Cardiac septum (tissue), 1 donor: ENCODE results near the gene MTSS2. TPM values are rescaled to one million over a fixed set of nuclear protein-coding genes. Genes with fewer than 3 reads are reported as not detected.

Source experiments
- DNase-seq: peaks from one replicate; pipeline ENCODE4 v3.0.0-alpha.2; 2020; ENCODE audit warnings: low spot score
- intact Hi-C: fragments of 100-400 bp; cut with DNase I; formaldehyde crosslinking; loops from one replicate; pipeline ENCODE4 v1.14.0; 2022
- total RNA-seq: library from RNA; stranded (reverse); fragmentation: NEBNext Ultra II Directional; extraction: Animal tissue kit (Norgen Biotek cat#: 25700); gene quantifications from one replicate; pipeline ENCODE4 v1.2.1, GENCODE V29; 2021
- donor health status: DM: no; HTN: no; CAD: no.

The MTSS2 gene
- total RNA-seq, 1 donor from 2014 or later, result 63.4 TPM

DNA sequence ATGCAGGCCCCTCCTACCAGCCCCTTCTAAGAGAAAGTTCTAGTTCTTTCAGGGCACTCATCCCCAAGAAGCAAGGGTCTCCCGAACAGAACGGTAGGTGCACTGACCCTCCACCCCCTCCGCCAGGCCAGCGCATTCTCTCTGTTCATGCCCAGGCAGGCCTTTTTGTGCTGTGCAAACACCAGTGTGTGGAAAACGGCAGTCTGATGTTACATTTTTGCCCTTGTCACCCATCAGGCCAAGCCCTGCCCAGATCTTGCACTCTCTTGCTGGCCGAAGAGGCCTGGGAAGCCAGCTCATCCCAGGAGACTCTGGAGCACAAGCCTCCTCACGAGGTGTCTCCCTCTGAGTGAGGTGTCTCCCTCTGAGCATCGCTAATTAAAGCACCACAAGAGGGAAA lies 16.1 kb upstream of the MTSS2 start:
- intact Hi-C loops, result no loop called here
- no peak for DNase-seq

DNA sequence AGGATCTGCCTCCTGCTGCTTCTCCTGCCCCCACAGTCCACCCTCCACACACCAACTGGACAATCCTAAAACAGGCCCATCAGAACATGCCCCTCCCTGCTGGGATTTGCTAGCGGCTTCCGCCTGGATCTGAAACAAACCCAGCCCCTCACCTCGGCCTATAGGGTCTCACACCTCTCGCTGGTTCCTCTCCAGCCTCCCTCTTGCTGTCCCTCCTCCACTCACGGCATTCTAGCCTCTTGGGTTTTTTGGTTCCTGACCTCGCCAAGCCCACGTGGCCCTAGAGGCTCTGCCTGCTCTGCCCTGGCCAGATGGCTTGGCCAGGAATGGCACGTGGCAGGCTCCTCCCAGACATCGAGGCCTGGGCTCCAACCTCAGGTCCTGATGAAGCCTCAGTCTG lies 15.7 kb upstream of the MTSS2 start:
- no peak for DNase-seq
- intact Hi-C loops, result no loop called here

DNA sequence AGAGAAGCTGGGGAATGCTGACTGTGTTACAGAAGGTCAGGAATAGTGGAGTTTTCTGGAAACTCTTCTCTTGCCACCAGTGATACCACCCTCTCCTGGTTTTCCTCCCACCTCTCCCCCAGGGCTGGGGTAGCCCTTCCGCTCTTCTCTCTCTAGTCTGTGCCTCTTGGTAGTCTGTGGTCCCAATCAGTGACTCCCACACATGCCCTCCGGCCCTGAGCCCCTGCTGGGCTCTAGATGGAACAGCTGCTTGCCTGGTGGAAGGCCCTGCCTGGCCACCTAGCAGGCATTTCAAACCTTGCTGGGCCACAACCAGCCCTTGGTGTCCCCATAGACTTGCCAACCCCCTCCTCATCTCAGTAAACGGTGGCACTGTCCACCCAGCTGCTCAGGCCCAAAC lies 15.2 kb upstream of the MTSS2 start:
- intact Hi-C loops, result no loop called here

DNA sequence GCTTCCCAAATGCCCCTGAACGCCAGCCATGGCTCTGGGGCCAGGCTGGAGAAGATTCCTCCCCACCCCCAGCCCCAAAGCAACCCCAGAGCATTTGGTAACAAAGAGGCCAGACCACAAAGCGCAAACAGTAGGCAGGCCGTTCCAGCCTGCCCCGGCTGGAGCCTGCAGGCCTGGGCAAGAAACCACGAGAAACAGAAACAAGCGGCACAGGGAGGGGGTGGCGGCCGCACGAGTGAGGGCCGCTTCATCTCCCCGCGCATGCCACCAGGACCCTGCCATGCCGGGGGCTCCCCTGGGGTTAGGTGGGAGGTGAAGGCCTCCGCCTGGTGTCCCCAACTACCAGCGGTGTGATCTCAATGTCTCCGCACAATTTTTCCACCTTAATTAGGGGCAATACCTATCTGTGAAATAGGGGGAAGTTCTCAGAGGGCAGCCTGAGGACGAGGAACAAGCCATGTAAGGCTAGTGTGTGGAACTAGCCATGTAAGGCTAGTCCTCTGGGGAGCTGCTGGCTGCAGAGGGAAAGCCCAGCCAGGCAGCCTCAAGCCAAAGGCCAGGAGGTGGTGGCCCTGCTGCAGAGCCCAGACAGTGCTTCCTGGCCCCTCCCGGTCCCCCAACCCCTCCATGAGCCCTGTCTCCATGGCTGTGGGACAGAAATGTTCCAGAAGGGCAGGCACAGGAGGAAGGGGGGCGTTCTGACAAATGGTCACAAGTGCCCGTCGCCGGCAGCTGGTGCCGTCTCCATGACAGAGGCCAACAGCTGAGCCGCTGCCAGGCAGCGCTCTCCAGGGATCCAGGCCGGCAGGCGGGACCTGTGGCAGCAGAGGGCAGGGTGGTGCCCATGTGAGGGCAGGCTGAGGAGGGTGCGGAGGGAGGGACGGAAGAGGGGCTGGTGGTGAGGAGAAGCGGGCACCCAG lies 14.5 kb upstream of the MTSS2 start:
- intact Hi-C loops, result no loop called here
- peak; percentile 82 for DNase-seq

More for the DNA sequence above, 15.2 kb upstream of the MTSS2 start:
- DNase-seq, result no peak

DNA sequence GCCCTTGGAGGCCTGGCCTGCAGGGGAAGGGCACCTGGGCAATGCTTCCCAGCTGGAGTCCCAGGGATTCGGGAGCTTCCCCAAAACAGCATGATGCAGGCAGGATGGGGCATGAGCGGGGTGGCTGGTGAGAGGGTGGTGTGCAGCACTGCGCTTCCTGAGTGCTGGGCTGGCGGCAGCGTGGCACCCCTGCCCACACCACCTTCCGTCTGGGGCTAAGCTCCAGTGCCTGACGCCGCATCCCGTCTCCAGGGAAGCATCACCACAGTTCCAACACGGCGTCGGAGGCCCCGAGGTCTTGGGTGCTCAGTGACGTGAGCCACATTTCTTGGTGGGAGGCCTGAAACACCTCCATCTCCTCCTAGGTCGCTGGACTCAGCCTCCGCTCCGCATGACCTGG lies 13.8 kb upstream of the MTSS2 start:
- intact Hi-C loops, result no loop called here
- no peak for DNase-seq

DNA sequence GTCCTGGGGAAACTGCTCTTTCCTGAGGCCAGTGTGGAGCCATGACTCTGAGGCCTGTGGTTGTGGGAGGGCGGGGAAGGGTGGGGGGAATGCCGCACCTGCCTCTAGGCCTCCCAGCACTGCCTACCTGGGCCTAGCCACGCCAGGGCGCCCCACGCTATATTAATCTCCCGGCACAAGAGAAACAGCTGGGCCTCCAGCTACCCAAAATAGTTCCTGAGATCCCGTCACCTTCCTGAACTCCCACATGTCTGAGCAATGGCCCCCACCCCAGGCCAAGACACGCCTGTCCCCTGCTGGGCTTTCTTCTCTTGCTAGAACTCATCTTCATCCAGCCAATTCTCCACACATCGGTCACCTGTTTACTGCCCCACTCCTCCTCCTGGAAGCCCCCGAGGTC lies 13.0 kb upstream of the MTSS2 start:
- no peak for DNase-seq
- intact Hi-C loops, result no loop called here

DNA sequence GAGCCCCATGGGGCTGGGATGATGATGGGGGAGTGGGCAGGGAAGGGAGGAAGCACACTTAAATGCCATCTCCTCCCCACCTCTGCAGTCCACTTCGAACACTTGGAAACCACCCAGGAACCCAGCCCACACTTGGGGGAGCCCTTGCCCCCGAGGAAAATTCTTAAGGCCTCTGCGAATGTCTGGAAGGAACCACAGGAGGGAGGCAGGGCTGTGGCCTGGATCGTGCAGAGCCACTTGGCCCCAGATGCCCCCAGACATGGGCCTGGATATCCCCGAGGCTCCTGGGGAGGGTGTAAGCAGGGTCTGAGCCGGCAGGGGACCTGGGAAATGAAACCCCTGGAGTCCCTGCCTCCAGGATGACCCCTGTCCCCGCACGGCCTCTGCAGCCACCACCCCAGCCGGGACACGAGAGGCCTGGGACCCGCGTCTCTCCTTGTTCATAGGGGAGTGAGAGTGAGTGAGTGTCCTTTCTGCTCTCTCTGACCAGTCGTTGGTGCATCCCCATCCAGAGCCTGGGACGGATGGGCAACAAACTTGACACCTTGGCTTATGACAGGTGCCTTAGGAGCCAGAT lies 11.8 kb upstream of the MTSS2 start:
- intact Hi-C loops, result no loop called here

DNA sequence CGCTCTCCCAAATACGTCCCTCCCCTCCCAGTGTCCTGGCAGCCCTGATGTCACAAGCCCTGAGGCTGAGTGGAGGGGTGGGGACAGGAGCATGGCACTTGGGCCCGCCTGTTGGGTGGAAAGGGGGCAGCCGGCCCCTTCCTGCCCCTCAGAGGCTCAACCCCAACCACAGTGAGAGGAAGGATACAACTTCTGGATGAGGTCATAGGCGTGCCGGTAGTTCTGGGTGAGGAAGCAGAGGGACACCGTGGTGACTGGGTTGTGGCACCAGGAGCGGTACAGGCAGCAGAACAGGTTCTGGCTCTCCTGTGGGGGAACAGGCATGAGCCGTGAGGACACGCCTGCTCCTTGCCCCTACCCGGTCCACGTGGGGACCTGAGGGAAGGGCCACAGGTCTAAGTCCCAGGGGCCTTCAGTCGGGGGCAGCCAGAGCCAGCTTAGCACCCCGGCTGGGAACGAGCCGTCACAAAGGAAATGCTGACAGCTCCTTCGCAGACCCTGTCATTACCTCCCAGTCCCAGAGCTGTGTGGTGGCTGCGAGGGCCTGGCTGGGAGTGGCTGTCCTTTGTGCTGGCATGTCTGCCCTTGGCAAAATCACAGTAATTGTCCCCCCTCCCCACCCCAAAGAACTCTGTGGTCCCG lies 11.2 kb upstream of the MTSS2 start:
- intact Hi-C loops, result no loop called here
- DNase-seq, result no peak

More for the DNA sequence above, 11.8 kb upstream of the MTSS2 start:
- no peak for DNase-seq

DNA sequence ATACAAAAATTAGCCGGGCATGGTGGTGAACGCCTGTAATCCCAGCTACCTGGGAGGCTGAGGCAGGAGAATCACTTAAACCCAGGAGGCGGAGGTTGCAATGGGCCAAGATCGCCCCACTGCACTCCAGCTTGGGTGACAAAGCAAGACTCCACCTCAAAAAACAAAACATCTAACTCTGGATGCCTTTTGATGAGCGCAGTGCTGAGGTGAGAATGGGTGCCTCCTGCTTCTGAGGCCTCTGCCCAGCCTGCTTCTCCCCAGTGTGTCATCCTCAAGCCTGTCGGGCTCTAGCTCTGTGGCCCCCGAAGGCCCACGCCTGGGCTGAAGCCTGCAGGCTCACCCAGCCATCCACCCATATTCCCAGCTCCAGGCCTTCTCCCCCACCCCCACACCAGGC lies 10.5 kb upstream of the MTSS2 start:
- intact Hi-C loops, result no loop called here
- DNase-seq, result no peak

DNA sequence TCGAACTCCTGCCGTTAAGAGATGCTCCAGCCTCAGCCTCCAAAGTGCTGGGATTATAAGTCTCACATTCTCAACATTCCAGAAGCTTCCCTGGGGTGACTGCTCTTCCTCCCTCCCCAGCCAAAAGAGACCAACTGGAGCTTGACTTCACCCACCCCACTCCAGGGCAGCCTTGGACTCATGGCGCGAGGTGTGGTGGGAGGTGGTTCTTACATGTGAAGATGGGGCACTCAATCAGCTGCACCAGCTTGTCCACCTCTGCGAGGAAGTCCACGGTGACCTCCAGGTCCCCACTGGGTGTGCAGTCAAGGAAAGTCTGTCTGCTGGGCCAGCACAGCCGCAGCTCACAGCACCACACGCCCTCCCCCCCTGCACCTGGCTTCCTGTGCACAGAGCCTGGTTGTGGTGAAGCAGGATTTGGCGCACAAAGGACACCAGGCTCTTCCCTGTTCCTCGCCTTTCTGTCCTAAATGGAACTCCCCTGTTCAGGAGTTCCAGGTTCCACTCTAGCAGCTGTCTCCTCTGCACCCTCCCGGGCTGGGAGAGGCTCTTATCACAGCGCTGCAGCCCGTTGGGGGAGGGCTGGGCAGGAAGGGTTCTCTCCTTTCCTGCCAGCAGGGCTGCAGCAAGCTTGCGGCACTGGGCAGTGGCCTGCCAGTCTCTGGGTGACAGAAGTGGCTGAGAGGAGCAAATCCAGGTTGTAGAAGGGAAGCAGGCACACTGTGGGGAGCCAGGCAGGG lies 9.6 kb upstream of the MTSS2 start:
- intact Hi-C loops, result no loop called here
- DNase-seq, result peak; percentile 86

DNA sequence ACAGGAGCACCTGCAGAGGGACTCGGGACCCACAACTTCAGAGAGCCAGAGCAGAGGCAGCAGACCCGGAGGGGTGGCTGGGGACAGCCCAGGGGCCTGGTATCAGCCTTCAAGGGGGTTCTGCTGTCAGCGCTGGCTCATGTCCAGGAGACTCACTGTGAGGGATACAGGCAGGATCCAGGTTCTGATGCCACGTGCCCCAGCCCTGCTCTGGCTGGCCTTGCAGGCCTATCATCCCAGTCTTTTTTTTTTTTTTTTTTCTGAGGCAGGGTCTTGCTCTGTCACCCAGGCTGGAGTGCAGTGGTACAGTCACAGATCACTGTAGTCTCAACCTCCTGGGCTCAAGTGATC lies 9.0 kb upstream of the MTSS2 start:
- no peak for DNase-seq
- intact Hi-C loops, result no loop called here

DNA sequence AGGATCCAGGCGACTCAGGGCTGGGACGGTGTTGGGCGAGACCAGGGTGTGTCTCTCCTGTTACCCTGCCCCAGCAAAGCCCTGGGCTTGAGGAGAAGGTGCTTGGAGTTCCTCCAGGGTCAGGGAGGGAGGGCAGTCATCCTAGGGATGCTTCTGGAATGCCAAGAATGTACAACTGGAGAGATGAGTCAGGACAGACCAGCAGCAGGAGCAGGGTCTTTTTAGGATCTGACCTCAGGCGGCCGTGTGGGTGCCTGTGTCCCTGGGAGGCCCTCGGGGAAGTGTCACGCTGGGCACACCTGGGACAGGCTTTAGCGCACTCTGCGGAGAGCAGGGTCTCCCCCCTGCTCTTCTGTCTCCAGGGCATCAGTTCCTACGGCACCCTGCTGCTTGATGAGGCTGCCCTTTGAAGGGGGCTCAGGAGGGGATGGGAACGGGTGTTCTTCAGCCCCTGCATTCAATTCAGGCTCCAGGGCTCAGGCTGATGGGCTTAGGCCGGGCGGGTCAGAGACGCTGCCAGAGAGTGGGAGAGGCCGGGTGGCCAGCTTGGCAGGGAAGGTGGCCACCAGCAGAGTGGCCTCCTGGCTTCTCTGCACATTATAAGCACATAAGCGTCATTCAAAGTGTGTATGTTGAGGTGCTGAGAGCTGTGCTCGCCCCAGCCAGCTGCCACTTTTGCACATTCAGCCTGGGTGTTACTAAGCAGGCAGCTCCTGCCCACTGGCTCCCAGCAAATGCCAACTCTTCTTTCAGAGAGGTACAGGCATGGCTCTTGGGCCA lies 8.4 kb upstream of the MTSS2 start:
- DNase-seq, result no peak
- intact Hi-C loops, result no loop called here

DNA sequence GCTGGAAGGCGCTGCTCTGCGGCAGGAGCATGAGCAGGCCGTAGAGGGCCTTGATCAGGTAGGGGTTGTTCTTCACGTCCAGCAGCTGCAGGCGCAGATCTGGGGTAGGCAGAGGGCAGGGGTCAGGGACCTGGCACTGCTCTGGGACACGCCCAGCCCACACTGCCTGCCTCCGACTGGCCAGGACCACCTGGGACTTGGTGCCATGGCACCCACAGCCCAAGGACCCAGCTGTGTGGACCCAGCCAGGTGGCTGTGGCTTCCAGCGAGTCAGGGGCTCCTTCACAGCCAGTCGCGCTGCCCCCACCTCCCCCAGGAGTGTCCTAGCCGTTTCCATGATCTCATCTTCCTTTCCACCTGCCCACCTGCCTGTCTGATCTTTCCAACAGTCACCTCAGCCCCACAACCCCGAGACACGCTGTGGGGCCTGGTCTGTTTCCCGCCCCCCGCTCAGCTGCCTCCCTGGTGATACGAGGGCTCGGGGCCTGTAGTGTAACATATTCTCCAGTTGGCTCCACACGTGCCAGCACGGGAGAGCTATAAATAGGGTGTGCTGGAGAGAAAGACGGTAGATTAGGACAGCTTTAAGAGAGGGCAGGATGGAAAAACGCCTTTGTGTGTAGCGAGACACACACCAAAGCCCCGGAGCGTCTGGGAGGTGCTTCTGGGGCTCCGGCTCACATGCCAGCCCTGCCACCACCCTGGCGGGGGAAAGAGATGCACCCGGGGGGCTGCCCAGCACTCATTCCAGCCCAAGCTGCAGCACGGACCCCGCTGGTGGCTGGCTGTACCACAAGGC lies 7.2 kb upstream of the MTSS2 start:
- peak; percentile 88 for DNase-seq
- intact Hi-C loops, result no loop called here

DNA sequence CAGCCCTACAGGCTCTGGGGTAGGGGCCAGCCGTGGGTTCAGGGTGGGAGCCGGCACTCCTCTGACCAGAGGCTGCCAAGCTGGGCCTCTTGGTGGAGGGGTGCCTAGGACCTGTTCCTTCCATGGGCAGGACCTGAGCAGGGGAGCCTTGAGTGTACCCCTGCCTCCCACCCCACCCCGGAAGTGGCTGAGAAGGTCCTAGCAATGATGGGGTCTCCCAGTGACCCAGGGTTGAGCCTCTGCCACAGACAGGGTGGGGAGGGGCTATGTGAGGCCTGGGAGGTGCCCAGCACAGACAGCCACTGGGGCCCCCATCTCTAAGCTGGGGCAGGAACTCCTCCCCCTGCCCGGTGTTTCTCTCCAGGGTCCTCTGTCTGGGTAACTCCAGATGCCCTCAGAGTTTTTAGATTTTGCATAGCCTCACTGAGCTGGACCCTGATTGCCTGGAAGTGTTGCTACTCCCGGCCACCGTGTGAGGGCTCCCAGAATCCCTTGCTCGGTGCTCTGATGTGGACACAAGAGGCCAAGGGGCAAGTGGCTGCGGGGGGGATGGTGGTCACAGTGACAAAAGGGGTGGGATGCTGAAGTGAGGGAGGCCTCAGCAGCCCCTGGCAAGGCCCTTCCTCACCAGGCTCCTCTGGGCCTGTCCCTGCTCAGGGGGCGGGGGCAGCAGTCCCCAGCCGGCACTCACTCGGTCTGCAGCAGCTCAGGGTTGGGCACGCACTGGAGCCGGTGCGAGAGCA lies 6.4 kb upstream of the MTSS2 start:
- intact Hi-C loops, result no loop called here
- DNase-seq, result no peak

DNA sequence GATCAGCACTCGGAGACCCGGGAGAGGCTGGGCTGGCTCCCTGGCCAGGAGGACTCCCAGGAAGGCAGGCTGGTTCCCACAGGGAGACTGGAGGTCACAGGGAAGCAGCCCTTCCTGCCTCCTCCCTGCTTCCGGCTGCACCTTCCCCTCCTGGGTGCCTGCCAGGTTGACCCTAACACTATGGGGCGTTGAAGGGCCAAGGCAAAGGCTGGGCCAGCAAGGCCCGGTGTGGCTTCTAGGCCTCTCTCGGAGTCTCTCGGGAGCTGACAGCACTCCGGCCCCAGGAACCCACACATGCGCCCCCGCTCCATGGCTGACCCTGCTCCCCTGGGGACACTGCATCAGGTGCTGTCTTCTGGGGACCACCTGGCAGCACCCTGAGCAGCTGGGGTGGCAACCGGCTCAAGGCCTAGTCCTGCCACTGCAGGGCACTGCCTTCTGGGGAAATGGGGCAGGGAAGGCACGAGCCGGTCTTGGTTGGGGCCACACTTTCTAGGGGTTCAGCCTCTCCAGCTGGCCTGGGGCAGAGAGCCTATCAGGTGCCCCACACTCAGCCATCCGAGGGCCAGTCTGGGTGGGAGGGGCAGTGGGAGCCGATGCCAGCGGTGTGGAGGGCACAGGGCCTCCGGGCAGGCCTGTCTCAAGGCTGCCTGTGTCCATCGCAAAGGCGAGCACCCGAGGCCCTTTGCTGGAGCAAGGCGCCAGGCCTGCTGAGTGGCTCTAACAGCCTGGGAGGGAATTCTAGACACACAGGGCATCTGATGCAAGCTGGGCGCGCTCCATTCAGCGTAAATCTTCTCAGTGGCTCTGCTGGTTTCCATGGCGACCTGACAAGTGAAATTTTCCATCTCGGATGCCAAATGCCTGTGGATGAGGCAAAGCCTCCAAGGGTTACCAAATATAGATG lies 5.6 kb upstream of the MTSS2 start:
- intact Hi-C loops, result no loop called here
- no peak for DNase-seq

DNA sequence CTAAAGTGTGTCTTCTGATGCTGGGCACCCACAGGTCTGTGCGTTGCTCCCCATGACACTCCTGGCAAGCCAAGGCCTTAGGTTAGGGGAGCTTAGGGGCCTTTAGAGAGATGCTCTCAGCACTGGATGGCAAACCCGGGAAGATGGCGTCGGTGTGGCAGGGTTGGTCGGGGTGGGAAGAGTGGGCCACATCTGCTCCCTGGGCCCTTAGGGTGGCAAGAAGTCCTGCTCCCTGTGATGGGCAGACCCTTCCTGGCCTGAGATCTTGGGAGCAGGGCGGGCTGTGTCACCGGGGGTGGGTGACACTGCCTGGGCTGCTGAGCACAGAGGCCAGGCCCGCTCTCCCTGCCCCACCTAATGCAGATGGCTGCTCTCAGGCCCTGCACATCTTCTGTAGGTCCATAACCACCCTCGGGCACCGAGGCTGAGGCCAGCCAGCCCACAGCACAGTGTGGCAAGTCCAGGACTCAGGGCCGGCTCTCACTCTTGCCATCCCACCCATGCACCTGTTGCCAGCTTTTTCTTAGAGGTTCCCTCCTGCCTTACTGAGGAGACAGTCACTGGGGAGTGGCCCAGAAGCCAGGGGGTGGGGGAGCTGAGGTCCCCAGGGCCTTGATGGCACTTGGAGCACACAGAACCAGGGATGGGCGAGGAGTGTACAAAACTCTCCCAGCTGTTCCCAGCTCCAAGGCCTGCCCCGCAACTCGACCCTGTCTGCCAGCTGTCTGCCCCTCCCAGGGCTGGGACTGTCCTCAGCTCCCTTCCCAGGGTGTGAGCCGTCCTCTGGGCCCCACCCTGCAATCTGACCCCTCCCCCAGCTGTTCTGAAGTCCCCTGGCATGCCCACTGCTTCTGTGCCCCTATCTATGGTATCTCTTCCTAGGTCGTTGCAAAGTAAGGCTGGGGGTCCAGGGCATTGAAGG lies 4.4 kb upstream of the MTSS2 start:
- DNase-seq, result no peak
- intact Hi-C loops, result loop anchor here (2.0 kb wide), 1 partner anchor 37 kb away; no protein-coding TSS in a partner anchor
